Muscle of leg (tissue), 11 donors: Measurements from ENCODE around the gene SYAP1. TPM values are rescaled to one million over a fixed set of nuclear protein-coding genes. Genes with fewer than 3 reads are reported as not detected.
A peak's percentile ranks its signal among the peaks of the same experiment; 100 is the strongest.
"Not testable (repeated sequence)": the region's sequence is repeated elsewhere in the genome, so short reads cannot be mapped to it uniquely, and the experiment has no call there.

Source experiments
- DNase-seq: peaks from one replicate; pipeline ENCODE4 v3.0.0; 2013
- H3K27ac ChIP-seq: one replicate; pipeline ENCODE4 v1.5.1; 2013; ENCODE audit warnings: mild to moderate bottlenecking, low read length, control low read depth
- H3K27me3 ChIP-seq: one replicate; pipeline ENCODE4 v1.6.1; 2013; ENCODE audit warnings: low read length; ENCODE audit not compliant: control insufficient read depth, insufficient read depth
- H3K36me3 ChIP-seq: one replicate; pipeline ENCODE4 v1.6.1; 2013; ENCODE audit warnings: low read length; ENCODE audit not compliant: control insufficient read depth, insufficient read depth
- H3K4me1 ChIP-seq: one replicate; pipeline ENCODE4 v1.6.1; 2013; ENCODE audit warnings: low read length; ENCODE audit not compliant: control insufficient read depth, insufficient read depth
- H3K4me3 ChIP-seq: one replicate; pipeline ENCODE4 v1.5.1; 2013; ENCODE audit warnings: low read length, control low read depth
- H3K9me3 ChIP-seq: replicated peaks from 2 replicates; pipeline ENCODE4 v1.6.1; 2013; ENCODE audit warnings: low read depth, low read length; ENCODE audit not compliant: control insufficient read depth
- WGBS: methylation state at CpG from one replicate; pipeline ENCODE4 v1.1.5; 2013; ENCODE audit warnings: missing lambda C conversion rate; ENCODE audit not compliant: insufficient coverage; 5-methylcytosine and 5-hydroxymethylcytosine counted together
- polyA plus RNA-seq, 8 donors: library from polyadenylated mRNA; unstranded; fragments of 120-200 nt; gene quantifications; one replicate each; pipeline versions ENCODE4 v1.2.1 to v1.2.3, GENCODE V29; 2013; ENCODE audit warnings: inconsistent platforms in 1 of 8, low replicate concordance in 1 of 8; ENCODE audit not compliant: insufficient read length in 8 of 8, insufficient read depth in 1 of 8
- total RNA-seq: library from RNA; stranded (reverse); fragments of 120-200 nt; gene quantifications from one replicate; pipeline ENCODE4 v1.2.4, GENCODE V29; 2013

Gene SYAP1
- total and polyA plus RNA-seq, 9 donors: 11.6 to 17.2 (median 12.8) TPM

DNA sequence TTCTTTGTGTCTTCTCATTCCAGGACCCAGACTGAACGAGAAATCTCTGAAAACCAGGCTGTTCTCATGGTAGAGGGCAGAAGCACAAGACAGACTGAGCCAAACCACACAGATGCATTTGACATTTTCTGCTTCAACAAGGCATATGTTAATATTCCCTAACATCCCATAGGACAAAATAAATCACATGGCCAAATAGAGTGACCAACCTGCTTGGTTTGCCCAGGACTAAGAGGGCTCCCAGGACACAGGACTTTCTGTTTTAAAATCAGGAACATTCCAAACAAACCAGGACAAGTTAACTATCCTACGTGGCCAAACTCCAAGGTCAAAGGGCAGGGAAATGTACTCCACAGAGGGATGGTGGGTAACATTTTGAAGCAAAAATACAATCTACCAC is 18.7 kb upstream of the SYAP1 start:
- WGBS: 80% methylated on average over 1 of the region's 2 CpGs
- no peaks in the 10 kb centered on the region for H3K9me3 ChIP-seq
- H3K27me3 ChIP-seq: peaks cover 42% of the 10 kb centered on the region
- H3K4me1 ChIP-seq: no peaks in the 10 kb centered on the region
- no peak overlapping the region for H3K4me3 ChIP-seq
- DNase-seq: no peak
- H3K27ac ChIP-seq: no peak overlapping the region
- H3K36me3 ChIP-seq: peaks cover 6% of the 10 kb centered on the region

DNA sequence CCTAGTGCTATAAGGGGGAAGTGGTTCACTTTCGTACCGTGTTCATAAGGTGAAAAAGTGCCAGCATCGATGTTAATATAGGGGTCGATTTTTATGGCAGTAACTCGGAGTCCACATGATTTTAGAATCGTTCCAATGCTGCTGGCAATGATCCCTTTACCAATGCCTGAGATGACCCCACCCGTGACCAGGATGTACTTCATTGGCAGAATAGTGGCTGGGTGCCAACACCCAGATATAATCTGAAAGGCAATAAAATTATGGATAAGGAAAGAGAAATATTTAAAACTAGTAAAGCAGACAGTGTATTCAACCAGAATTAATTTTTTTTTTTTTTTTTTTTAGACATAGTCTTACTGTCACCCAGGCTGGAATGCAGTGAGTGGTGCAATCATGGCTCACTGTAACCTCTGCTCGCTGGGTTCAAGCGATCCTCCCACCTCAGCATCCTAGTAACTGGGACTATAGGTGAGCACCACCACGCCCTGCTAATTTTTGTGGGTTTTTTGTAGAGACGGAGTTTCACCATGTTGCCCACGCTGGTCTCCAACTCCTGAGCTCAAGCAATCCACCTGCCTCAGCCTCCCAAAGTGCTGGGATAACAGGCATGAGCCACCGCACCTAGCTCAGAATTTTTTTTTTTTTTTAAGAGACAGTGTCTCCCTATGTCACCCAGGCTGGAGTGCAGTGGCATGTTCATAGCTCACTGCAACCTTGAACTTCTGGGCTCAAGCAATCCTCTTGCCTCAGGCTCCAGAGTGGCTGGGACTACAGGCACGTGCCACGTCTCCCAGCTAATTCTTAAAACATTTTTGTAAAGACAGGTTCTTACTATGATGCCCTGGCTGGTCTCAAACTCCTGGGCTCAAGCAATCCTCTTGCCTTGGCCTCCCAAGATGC is 16.5 kb upstream of the SYAP1 start:
- Histone ChIP-seq H3K36me3 (peaks cover 6% of the 10 kb centered on the region), H3K4me3 (no peak overlapping the region), H3K27me3 (peaks cover 36% of the 10 kb centered on the region), H3K9me3 (no peaks in the 10 kb centered on the region), H3K4me1 (no peaks in the 10 kb centered on the region), H3K27ac (no peak overlapping the region)
- DNase-seq: no peak
- WGBS: 95% methylated on average over 9 of the region's 15 CpGs

DNA sequence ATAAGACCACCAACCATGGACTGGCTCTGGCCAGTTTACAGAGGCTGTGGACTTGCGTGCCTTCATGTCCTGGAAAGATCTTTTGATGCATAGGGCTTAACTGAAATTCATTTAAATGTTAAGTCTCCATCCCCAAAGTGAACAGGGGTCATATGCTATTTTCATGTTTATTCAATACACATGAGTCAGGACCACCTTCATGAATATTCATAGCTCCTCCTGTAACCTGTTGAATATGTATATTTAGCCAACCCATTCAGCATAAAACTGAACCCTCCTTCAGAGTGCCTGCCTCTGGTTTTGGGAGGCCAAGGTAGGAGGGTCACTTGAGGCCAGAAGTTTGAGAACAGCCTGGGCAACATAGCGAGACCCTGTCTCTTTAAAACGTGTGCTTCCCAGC is 14.0 kb upstream of the SYAP1 start:
- Histone ChIP-seq H3K4me1 (no peaks in the 10 kb centered on the region), H3K9me3 (no peaks in the 10 kb centered on the region), H3K27ac (no peak overlapping the region), H3K36me3 (peaks cover 6% of the 10 kb centered on the region), H3K4me3 (no peak overlapping the region), H3K27me3 (peaks cover 41% of the 10 kb centered on the region)
- DNase-seq: no peak
- WGBS: 100% methylated on average over 2 of the region's 3 CpGs

DNA sequence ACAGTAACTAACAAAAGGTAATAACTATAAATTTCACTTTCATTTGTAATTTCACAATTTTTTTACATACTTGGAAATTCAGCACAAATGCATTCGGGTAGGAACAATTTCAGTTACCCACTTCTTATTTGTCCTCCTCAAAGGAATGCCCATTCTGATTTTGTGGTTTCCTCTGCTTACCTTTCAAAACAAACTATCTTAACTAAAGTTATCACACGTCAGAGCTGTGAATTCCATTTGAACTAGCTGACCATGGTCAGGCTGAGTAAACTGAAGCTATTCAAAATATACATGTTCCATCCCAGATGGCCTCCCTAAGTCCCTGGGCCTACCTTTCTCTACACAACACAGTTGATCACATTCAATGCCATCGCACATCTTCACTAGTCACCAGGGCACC is 11.4 kb upstream of the SYAP1 start:
- H3K9me3 ChIP-seq: no peaks in the 10 kb centered on the region
- H3K4me3 ChIP-seq: no peak overlapping the region
- H3K27me3 ChIP-seq: peaks cover 49% of the 10 kb centered on the region
- no peak for DNase-seq
- H3K27ac ChIP-seq: no peak overlapping the region
- no peaks in the 10 kb centered on the region for H3K4me1 ChIP-seq
- 86% methylated on average over 3 of the region's 3 CpGs for WGBS
- H3K36me3 ChIP-seq: no peaks in the 10 kb centered on the region

DNA sequence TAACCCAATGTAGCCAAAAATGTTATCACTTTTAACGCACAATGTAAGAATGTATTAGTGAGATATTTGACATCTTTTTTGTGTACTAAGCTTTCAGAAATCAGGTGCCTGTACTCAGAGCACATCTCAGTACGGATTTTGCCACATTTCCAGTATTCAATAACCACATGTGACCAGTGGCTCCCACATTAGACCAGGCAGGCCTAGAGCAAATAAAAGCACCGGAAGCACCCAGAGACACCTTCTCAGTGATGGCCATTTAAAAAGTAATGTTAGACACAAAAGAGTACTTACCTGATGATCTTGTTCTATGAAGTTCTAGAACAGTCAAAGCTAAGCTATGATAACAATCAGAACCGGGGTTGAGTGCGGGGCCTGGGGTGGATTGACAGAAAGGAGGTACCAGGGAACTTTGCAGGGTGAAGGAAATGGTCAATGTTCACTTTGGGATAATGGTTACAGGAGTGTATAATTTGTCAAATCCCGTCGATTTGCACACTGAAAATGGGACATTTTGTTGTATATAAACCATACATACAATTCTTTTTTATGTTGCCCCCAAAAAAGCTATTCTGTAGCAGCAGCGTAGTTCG is 8.1 kb upstream of the SYAP1 start:
- DNase-seq: no peak
- H3K4me3 ChIP-seq: peak overlapping the region; percentile 68
- WGBS: 40% methylated on average over 3 of the region's 9 CpGs
- H3K27ac ChIP-seq: peak overlapping the region; percentile 82
- no peaks in the 10 kb centered on the region for H3K36me3 ChIP-seq
- peaks cover 51% of the 10 kb centered on the region for H3K27me3 ChIP-seq
- H3K9me3 ChIP-seq: no peaks in the 10 kb centered on the region
- H3K4me1 ChIP-seq: no peaks in the 10 kb centered on the region

DNA sequence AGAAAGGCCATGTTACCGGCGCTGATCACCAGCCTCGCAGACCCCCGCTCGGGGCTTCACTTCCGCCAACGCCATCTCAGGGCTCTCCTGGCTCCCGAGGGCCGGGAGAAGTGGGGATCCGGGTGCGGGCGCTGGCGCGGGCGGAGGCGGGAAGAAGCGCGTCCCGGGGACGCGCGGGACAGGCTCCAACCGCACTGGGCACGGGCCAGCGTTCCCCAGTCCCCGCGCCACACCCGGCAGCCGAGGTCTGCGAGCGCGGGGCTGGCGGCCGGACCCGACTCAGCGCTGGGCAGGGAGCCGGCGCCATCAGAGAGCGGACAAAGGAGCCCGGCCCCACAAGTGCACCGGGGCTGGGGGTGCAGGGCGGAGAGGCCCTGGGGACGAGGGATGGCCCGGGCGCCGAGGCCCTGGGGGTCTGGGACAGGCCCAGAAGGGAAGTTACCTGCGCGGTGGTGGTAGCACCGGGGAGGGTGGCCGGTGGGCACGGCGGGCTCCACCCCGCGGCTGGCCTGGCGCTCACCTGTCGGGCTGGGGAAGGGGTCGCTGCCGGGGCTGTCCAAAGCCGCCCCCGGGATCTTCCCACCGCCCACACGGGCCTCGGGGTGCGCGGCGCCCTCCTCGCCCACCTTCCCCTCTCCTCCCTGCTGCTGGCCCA is 7.4 kb upstream of the SYAP1 start:
- no peaks in the 10 kb centered on the region for H3K4me1 ChIP-seq
- under 1% methylated on average over 60 of the region's 67 CpGs for WGBS
- H3K36me3 ChIP-seq: no peaks in the 10 kb centered on the region
- H3K27ac ChIP-seq: peak overlapping the region; percentile 82
- H3K9me3 ChIP-seq: no peaks in the 10 kb centered on the region
- DNase-seq: peak; percentile 21
- H3K27me3 ChIP-seq: peaks cover 52% of the 10 kb centered on the region
- peak overlapping the region; percentile 68 for H3K4me3 ChIP-seq

DNA sequence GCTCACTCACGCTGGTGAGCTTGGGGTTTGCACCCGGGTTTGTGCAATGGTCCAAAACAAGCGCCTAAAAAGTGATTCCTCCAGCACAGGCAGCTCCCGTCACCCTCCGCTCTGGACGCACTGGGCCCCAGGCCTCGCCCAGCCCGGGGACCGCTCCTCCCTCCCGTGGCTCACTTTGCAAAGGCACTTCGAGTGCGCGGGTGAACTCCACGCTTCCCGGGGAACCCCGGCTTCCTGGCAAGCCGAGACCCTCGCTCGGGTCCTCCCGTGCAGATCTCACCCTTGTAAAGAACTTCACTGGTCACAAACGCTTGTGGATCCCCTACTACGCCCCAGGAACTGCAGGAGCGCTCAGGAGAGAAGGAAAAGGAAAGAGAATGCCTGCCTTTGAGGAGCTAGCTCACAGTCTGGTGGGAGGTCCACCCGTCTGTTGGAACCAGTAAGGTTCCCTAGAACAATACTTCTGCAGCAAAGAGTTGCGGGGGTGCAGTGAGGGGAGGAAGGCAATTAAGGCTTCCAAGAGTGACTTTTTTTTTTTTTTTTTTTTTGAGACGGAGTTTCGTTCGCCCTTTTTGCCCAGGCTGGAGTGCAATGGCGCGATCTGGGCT is 6.8 kb upstream of the SYAP1 start, which contains the start of gene CTPS2:
Gene CTPS2 (minus strand): TSS at position 122 of the 608 bp plus-strand sequence. CDS start 9,767 bp downstream, outside the sequence.
- peak within 1 kb of the TSS; percentile 68 for H3K4me3 ChIP-seq
- H3K9me3 ChIP-seq: no peaks in the 10 kb centered on the region
- H3K36me3 ChIP-seq: no peaks in the 10 kb centered on the region
- H3K4me1 ChIP-seq: no peaks in the 10 kb centered on the region
- peak within 1 kb of the TSS; percentile 82 for H3K27ac ChIP-seq
- 7% methylated on average over 22 of the region's 30 CpGs for WGBS
- peaks cover 47% of the 10 kb centered on the region for H3K27me3 ChIP-seq
- peak; percentile 73 for DNase-seq

DNA sequence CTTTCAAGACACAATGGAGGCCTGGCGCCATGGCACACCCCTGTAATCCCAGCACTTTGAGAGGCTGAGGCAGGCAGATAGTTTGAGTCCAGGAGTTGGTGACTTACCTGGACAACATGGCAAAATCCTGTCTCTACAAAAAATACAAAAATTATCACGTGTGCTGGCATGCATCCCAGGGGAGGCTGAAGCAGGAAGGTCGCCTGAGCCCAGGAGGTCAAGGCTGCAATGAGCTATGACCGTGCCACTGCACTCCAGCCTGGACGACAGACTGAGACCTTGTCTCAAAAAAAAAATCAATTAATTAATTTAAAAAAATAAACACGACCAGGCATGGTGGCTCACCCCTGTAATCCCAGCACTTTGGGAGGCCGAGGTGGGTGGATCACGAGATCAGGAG is 4.9 kb upstream of the SYAP1 start:
- WGBS: 84% methylated on average over 5 of the region's 8 CpGs
- Histone ChIP-seq H3K9me3 (no peaks in the 10 kb centered on the region), H3K4me3 (no peak overlapping the region), H3K36me3 (no peaks in the 10 kb centered on the region), H3K27ac (no peak overlapping the region), H3K4me1 (peaks cover 2% of the 10 kb centered on the region), H3K27me3 (peaks cover 43% of the 10 kb centered on the region)
- DNase-seq: no peak

DNA sequence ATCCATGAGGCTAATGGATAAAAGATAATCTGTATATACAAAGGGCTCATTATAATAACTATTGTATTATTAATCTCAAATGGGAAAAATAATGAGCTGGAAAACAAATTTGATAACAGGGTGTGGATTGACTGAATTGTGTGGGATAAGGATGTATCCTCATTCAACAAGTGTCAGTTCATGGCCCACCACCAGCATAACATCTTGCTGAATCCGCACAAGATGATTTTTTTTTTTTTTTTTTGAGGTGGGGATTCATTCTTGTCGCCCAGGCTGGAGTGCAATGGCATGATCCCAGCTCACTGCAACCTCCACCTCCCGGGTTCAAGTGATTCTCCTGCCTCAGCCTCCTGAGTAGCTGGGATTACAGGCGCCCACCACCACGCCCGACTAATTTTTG is 3.8 kb upstream of the SYAP1 start:
- no CpG with 5 or more reads among the region's 6 CpGs for WGBS

DNA sequence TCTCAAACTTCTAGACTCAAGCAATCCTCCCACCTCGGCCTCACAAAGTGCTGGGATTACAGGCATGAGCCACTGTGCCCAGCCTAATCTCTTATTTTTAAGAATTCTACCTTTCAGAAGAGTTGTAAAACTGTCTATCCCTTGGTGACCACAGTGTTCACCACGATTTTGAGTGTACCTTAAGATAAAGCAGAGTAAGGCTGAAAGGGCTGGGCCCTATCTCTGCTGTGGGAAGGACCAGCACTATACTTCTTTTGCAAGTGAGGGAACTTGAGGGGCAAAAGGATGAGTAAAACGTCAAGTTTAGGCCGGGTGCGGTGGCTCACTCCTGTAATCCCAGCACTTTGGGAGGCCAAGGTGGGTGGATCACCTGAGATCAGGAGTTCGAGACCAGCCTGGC is 3.0 kb upstream of the SYAP1 start:
- not testable (repeated sequence) for H3K4me1 ChIP-seq, H3K36me3 ChIP-seq, H3K4me3 ChIP-seq, DNase-seq, H3K9me3 ChIP-seq, H3K27ac ChIP-seq
- H3K27me3 ChIP-seq: peaks cover 34% of the 10 kb centered on the region
- WGBS: 85% methylated on average over 4 of the region's 6 CpGs

More for the DNA sequence above, 3.8 kb upstream of the SYAP1 start:
- H3K36me3 ChIP-seq, H3K27ac ChIP-seq, H3K4me1 ChIP-seq, DNase-seq, H3K9me3 ChIP-seq, H3K4me3 ChIP-seq: not testable (repeated sequence)
- peaks cover 37% of the 10 kb centered on the region for H3K27me3 ChIP-seq
